HG03135 (cell line): ENCODE results near the gene ODAD4.

ENCODE experiments used
- ATAC-seq: cut with Tn5 transposase; IDR thresholded peaks from one replicate; pipeline ENCODE4 v1.9.1; 2021; ENCODE audit warnings: mild to moderate bottlenecking, moderate library complexity; ENCODE audit not compliant: unreplicated experiment

Gene ODAD4

DNA sequence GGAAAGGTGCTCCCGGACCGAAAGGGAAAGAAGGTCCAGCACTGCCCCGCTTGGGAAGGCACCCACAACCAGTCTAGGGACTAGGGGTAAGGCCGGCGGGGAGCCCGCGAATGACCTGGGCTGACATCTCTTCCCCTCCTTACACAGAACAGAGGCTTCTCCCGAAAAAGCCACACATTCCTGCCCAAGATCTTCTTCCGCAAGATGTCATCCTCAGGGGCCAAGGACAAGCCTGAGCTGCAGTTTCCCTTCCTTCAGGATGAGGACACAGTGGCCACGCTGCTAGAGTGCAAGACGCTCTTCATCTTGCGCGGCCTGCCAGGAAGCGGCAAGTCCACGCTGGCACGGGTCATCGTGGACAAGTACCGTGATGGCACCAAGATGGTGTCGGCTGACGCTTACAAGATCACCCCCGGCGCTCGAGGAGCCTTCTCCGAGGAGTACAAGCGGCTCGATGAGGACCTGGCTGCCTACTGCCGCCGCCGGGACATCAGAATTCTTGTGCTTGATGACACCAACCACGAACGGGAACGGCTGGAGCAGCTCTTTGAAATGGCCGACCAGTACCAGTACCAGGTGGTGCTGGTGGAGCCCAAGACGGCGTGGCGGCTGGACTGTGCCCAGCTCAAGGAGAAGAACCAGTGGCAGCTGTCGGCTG, 37.6 kb downstream of the ODAD4 start:
- ATAC-seq: no peak

DNA sequence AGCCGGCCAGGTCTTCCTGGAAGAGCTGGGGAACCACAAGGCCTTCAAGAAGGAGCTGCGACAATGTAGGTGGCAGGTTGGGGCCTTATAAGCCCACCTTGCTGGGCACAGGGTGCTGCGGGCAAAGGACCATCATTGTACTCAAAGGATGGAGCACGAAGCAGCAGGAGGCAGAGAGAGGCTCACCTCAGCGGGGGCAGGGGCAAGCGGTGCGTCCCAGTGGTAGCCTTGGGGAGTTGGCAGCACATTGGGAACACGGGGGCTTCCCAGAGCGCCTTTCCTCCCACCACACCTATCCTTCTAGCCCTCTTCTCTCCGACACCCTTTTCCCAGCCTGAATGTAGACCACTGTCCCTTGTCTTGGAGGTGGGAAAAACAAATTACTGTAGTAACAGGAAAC, 38.3 kb downstream of the ODAD4 start:
- no peak for ATAC-seq

DNA sequence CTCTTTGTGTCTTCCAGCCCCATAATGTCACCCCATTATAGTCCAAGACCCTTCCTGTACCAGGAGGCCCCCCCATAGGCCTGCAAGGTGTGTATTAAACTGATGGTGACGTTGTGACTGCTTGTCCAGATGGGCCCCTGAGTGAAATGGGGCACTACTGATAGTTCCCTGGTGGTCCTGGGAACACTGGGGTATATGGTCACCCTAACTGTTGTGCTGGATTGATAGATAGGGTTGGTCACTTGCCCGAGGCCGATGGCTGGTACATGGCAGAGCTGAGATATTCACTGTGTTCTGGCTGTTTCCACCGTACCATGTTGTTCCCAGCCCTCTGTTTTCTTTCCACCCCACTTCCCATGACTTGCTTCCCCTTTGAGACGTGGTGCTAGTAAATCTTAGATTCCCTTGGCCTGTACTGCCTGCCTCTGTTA, 40.5 kb downstream of the ODAD4 start:
- no peak for ATAC-seq

DNA sequence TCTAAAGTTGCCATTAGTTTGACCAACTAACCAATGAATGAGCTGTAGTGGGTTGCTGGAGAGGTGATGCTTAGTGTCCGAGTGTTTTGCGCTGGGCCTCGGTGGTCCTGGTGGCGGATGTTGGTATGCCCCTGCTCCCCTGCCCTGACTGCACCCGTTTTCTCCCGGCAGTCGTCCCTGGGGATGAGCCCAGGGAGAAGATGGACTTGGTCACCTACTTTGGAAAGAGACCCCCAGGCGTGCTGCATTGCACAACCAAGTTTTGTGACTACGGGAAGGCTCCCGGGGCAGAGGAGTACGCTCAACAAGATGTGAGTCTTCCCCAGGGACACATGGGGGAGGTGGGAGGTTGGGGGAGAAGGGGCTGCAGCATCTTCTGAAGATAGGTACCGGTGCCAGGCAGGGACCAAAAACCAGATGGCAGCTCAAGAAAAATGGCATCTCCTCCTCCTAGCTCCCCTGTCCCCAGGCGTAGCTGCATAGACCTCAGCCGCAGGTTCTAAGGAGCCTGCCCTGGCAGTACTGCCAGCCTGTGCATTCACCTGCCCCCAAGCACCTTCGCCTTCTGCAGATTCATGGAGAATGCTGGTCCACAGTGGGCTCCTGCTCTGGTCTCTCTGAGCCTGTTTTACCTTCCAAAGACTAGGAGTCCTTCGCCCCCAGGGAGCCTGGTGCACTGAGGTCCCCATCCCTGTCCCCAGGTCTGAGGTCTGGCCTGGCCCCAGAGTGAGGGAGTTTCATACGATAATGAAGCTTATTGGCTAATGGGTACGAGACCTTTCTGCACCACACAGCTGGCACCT, 41.5 kb downstream of the ODAD4 start:
- ATAC-seq: no peak

DNA sequence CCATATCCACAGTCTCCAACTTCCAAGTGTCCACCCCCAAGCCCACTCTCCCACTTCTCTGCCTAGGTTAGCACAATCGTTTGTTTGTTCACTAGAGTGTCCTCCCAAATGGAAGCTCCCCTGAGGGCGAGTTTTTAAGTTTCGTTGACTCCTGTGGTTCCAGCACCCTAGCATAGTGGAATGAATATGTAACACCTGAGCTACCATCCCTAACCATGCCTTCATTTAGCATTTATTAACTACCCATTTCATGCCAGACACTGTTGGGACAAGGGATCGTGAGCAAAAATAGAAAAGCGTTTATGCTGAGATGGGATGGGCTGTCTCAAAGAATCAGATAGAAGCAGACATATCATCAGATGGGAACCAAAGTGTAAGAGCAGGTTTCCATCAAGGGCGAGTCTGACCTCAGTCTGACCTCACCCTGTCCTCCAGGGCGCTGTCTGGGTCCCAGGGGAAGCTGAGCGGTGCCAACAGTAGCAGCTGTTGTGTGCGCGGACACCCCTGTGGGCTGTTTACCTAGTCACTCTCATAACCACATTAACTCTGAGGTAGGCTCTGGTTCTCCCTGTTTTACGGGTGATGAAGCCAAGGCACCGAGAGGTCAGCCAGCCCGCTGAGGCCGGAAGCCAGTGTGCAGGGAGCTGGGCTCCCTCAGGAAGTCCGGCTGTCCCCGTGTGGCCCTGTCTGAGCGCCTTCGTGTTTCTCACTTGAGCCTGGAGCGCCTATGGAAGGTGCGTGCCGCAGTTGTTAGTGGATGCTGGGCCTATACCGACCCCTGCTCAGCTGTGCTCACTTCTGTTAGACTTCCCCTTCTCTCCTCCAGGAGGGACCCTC, 42.4 kb downstream of the ODAD4 start:
- no peak for ATAC-seq

DNA sequence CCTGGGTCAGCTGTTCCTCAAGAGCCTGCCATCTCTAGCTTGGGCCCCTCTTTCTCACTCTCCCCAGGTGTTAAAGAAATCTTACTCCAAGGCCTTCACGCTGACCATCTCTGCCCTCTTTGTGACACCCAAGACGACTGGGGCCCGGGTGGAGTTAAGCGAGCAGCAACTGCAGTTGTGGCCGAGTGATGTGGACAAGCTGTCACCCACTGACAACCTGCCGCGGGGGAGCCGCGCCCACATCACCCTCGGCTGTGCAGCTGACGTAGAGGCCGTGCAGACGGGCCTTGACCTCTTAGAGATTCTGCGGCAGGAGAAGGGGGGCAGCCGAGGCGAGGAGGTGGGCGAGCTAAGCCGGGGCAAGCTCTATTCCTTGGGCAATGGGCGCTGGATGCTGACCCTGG, 43.0 kb downstream of the ODAD4 start:
- no peak for ATAC-seq

DNA sequence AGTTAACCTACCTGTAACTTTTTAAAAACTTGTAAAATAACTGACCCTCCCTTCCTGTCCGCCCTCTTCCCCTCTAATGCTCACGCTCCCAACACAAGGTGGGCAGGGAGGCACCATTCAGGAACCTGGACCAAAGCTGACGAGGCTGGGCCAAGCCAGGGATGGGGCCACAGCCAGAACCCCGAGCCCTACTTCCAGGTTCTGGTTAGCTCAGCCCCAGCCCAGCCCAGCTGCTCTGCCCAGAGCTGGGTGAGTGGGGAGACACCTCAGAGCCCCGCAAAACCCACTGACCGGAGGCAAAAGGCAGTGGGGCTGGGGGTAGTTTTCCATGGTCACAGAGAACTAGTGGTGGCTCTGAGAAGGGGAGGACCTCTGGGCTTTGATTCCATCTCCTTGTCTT, 43.6 kb downstream of the ODAD4 start:
- no peak for ATAC-seq

DNA sequence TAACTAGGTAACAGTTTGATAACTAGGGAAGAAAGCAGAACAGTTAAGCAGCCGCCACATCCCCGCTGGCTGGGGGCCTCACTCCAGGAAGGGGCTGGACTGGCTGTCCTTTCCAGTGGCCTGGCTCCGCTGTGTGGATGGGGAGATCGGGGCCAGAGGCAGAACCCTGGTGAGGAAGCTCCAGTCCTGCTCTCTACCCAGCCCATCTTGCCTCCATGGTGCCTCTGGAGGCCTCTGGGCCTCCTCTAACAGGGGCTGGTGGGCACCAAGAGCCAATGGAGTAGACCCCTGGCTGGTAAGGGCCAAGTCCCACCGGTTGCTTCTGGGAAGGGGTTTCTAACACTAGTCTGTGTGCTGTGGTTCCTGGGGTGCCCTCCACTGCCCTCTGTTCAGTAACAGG, 44.2 kb downstream of the ODAD4 start:
- no peak for ATAC-seq

DNA sequence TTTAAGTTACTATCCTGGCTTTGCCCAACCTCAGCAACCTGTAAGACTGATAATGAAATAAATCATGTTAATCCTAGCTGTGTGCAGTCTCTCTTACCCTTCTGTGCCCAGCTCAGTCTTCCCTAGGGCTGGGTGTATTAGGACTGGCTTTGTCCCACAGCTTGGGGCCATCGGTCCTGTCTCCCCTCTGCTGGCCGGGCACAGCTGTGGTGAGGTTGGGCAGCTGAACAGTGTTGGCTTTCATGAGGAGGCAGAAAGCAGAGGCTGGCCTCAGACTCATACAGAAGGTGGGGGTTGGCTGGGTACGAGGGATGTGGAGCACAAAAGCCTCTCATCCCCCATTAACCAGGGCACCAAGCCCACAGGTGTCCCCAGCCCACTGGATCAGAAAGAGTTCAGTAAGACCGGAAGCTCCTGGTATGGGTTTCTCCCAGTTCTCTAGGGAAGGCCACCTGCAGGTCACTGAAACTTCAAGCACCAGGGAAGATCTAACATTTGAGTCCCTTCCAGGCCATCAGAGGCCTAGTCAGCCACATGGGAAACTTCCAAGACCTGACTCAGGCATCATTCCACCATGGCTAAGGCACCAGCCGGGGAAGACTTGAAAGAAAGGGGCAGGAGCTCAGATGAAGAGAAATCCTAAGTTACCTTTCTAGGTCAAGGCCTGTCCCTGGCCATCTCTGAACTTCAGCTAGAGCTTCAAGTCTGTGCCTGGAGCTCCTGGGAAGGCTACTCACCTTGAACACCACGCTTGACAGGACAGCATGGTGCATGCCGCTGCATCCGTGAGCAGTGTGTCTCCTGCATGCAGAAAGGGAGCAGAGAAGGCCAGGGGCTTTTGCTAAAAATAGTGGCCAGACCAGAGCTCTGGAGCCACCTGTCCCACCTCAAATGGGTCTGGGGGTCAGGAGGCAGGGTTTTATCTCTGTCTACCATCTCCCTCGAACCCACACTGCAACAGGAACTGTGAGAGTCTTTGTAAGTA, 45.0 kb downstream of the ODAD4 start:
- no peak for ATAC-seq

DNA sequence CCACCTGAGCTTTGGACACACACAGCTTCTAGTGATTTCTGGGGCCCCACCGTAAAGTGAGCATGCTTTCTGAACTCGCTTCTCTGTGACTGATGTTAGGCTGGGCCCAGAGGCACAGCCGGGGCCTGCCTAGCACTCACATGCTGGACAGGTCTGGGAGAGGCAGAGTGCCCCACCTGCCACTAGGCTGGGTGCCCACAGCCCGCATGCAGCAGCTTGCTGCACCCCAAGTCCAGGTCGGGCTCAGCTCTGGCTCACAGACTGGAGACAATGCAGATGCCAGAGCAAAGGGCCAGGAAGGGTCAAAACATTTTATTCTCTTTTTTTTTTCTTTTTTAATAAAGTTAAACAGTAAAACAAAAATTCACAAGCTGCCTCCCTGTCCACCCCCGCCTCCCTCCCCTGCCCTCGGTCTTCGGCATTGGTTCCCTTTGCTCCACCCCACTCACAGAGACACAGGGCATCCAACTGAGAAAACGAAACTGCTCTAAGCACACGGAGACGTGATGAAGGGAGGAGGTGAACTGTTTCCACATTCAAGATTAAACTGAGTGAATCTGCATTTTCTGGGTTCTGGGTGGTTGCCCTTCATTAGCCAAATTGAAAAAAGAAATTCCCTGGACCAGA, 45.8 kb downstream of the ODAD4 start:
- ATAC-seq: no peak

DNA sequence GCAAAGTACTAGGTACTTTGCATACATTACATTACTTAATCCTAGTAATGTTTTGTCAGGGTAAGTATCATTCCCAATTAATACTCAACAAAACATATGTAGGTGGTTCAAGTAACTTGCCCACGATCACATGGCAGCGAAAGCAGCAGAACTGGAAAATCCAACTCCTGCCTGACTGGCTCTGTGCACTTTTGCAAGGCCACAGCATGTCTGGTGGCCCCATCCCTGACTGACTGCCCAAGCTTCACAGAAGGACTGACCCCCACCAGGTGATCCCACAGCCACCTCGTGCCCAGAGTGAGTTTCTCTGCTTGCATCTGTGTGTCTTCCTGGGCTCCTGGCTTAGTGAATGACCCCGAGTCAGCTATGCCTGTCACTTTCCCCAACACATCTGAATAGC, 47.6 kb downstream of the ODAD4 start:
- ATAC-seq: no peak

DNA sequence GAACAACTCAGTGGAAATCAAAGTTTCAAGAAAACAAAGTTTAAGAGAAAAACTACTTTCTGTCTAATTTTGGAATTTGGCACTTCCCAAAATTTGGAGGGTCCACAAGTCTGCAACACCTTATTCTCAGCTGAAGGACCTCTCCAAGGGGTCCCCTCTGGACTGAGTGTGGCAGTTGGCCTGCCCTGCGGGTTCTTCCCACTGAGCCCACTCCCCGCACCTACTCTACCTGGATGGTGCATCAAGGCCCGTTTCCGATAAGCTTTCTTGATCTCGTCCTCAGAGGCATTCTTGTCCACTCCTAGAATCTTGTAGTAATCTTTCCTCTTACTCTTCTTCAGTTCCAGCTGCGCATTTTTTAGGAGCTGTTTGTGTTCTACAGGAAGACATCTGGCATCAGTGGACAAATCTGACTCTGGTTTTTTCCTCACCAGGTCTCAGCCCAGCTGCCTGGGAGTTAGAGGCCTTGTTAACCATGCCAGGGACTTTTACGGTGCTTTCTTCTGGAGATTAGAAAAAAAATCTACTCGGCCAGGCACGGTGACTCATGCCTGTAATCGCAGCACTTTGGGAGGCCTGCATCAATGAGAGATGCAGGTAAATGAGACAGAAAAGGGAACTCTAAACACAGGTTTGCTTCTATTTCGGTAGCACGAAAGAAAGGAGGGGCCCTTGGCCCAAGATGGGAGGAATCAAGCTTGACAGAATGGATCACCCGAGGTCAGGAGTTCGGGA, 51.8 kb downstream of the ODAD4 start:
- ATAC-seq: no peak

DNA sequence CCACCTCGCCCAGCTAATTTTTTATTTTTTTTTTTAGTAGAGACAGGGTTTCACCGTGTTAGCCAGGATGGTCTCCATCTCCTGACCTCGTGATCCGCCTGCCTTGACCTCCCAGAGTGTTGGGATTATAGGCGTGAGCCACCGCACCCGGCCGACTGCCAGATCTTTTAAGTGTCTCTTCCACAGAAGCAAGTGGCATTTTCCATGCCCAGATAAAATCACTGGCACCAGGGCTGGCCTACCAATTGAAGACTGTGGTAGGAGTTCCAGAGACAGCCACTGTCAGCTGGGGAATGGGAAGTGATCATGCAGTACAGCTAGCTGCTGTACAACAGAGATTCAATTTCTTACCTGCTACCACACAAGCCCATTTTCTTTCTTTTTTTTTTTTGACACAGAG, 54.0 kb downstream of the ODAD4 start:
- no peak for ATAC-seq

DNA sequence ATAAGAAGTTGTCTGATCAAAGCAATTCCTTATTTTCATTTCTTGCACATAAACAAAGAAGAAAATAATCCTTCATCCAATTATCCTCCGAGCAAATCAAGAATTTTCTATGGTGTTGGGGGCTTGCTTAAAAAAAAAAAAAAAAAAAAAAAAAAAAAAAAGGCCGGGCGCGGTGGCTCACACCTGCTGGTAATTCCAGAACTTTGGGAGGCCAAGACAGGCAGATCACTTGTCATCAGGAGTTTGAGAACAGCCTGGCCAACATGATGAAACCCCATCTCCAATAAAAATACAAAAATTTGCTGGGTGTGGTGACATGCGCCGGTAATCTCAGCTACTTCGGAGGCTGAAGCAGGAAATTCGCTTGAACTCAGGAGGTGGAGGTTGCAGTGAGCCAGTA, 55.5 kb downstream of the ODAD4 start:
- no peak for ATAC-seq

DNA sequence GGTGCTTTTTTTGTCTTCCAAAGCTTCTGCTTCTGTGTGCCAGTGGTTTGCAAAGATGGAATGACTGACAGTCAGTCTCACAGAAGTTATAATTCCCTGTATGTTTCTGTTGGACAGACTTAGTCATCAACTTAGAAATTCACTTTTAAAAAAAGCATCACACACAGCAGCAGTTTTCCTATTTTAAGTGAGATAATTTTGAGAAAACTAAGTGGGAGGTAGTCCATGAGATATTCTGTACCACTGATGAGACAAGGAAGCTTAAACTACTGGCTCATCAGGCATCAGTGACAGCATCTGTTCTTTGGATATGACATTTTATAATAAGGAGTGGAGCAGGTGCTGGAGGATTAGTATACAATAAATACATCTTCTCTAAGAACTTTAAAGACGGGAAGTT, 56.2 kb downstream of the ODAD4 start:
- no peak for ATAC-seq

DNA sequence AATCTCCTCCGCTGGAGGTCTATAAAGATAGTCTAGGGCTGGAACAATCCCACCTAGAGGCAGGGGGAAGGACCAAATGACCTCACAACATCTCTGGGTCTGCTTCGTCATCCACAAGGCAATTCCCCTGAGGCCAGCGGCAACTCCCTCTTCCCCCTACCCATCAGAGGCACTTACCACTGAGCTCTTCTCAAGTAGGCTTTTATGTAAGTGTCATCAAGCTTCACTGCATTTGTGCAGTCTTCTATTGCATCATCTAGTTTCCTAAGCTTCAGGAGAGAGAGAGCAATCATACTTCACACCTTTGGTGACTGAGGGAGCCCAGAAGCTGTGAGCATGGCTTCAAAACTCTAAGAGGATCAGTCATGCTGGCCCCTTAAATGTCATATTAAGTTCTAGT, 57.2 kb downstream of the ODAD4 start:
- no peak for ATAC-seq

DNA sequence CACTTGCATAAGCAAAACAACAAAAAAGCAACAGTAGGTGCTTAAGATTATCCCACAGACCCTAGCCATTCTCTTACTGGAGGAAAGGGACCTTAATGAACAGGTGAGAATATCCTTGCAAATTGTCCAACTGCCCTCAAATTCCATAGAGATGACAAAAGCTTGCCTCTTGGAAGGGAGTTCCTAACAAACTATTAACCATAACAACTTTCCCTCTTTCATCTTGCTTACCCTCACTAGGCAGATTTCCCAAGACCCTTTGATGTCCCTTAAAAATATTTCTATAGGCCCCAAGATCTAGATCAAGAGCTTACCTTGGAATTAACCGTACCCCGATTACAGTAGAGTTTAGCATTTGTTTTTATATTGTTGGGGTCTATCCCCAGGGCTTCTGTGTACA, 58.0 kb downstream of the ODAD4 start:
- no peak for ATAC-seq

DNA sequence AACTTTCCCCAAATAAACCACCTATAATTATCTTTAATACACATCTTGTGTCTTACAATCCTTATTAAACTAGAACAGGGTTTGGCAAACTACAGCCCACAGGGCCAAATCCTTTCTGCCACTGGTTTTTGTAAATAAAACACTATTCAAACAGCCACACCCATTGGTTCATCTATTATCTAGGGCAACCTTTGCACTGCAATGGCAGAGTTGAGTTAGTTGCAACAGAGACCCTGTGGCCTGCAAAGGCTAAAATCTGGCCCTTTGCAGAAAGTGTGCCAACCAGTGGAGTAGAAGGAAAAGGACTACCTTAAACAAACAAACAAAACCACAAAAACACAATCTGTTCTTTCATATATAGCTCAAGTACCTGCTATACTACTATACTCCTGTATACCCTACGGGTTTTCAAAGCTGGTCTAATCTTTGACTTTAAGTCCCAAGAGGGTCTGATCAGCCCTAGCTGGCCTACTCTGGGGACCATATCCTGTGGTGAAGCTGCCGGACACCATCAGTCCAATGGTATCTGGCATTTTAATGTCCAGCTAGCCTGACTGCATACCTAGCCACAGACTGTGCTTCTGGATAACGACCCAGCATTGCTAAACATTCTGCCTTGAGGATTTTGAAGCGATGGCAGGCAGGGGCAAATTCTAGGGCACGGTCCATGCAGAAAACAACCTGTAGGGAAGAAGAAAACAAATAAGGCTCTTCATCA, 59.4 kb downstream of the ODAD4 start:
- ATAC-seq: no peak

DNA sequence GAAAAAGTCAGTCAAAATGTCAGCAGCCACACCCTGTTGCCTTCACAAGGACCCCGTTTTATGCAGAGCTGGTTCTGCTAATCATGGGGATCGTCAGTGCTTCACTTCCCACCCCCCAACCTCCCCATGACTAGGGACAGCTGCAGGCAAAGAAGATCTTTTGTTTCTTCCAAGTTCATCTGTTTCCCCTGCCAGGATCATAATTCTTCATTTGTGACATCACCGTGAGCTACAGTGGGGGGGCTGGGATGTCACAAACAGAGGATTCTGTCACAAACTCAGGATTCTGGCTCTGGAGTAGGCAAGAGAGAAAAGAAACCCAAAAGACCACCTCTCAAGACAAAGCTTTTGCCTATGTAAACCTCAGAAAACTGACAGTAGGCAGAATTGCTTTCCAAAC, 62.2 kb downstream of the ODAD4 start:
- ATAC-seq: no peak
